SH-SY5Y (cell line): ENCODE results near the gene DUOX1.

Source experiments
- GATA2 ChIP-seq: IDR thresholded peaks from 2 replicates; pipeline ENCODE4 v1.6.1; 2011; ENCODE audit warnings: mild to moderate bottlenecking, low read depth, low read length
- GATA3 ChIP-seq: IDR thresholded peaks from 2 replicates; pipeline ENCODE4 v1.6.1; 2011; ENCODE audit warnings: low read depth, mild to moderate bottlenecking, low read length, moderate library complexity

The DUOX1 gene

GRCh38 chr15:45129651-45130129 lies at the start of gene DUOX1, which contains the start of gene DUOXA1:
DUOX1 (plus strand) TSS chr15:45129994; CDS start chr15:45131967, 1,973 bp downstream.
DUOXA1 (minus strand) TSS chr15:45129879; CDS start chr15:45123014, 6,865 bp downstream.
- TF ChIP-seq GATA3: no peak
- no peak for TF ChIP-seq GATA2

GRCh38 chr15:45083223-45083622 lies 46.6 kb upstream of the DUOX1 start:
- TF ChIP-seq GATA3: no peak
- TF ChIP-seq GATA2: no peak

GRCh38 chr15:45084163-45084562 lies 45.6 kb upstream of the DUOX1 start:
- TF ChIP-seq GATA3: no peak
- no peak for TF ChIP-seq GATA2

- TF ChIP-seq GATA2 (no peak), GATA3 (no peak)
Measured at GRCh38 chr15:45087513-45087912, 42.3 kb upstream of the DUOX1 start.

- TF ChIP-seq GATA2 (no peak), GATA3 (no peak)
Measured at GRCh38 chr15:45088801-45089711, 40.7 kb upstream of the DUOX1 start.

- TF ChIP-seq GATA2 (no peak), GATA3 (no peak)
Measured at GRCh38 chr15:45089712-45090373, 40.0 kb upstream of the DUOX1 start.

GRCh38 chr15:45091161-45091560 lies 38.6 kb upstream of the DUOX1 start:
- TF ChIP-seq GATA2 (no peak), GATA3 (no peak)

GRCh38 chr15:45091576-45091975 lies 38.2 kb upstream of the DUOX1 start:
- TF ChIP-seq GATA2: no peak
- TF ChIP-seq GATA3: no peak

GRCh38 chr15:45093013-45093412 lies 36.8 kb upstream of the DUOX1 start:
- no peak for TF ChIP-seq GATA2

- no peak for TF ChIP-seq GATA2
- no peak for TF ChIP-seq GATA3
Measured at GRCh38 chr15:45093622-45094357, 36.0 kb upstream of the DUOX1 start.

GRCh38 chr15:45094358-45094730 lies 35.5 kb upstream of the DUOX1 start:
- TF ChIP-seq GATA2 (no peak), GATA3 (no peak)

GRCh38 chr15:45095661-45096060 lies 34.1 kb upstream of the DUOX1 start:
- no peak for TF ChIP-seq GATA2
- TF ChIP-seq GATA3: no peak

GRCh38 chr15:45097466-45097865 lies 32.3 kb upstream of the DUOX1 start:
- TF ChIP-seq GATA3 (no peak), GATA2 (no peak)

GRCh38 chr15:45099549-45100165 lies 30.1 kb upstream of the DUOX1 start:
- TF ChIP-seq GATA2 (no peak), GATA3 (no peak)
